Esophagus muscularis mucosa (tissue), 4 donors: ENCODE results near the gene ARHGAP4.

Source experiments
- EP300 ChIP-seq: sonication (generic); formaldehyde crosslinking; IDR thresholded peaks from one replicate; pipeline ENCODE4 v1.6.1; 2017; ENCODE audit warnings: antibody characterized with exemption
- POLR2A ChIP-seq: fragments of 450-650 bp; IDR thresholded peaks from one replicate; pipeline ENCODE4 v1.6.1; 2017; ENCODE audit warnings: antibody characterized with exemption, moderate library complexity, mild to moderate bottlenecking, low read depth
- POLR2AphosphoS5 ChIP-seq, 2 donors: sonication (generic); formaldehyde crosslinking; IDR thresholded peaks; one replicate each; pipeline ENCODE4 v1.6.1; 2017; ENCODE audit warnings: antibody characterized with exemption in 2 of 2
- TF ChIP-seq, protein P1 (sequence below), 3 experiments: fragments of 200-600 bp in 2 of 3; fragments of 450-650 bp in 1 of 3; sonication (generic) in 2 of 3; IDR thresholded peaks; one replicate each; pipeline ENCODE4 v1.5.1; 2017 to 2019; ENCODE audit warnings: antibody characterized with exemption in 3 of 3, mild to moderate bottlenecking in 2 of 3, moderate library complexity in 1 of 3

DNA sequence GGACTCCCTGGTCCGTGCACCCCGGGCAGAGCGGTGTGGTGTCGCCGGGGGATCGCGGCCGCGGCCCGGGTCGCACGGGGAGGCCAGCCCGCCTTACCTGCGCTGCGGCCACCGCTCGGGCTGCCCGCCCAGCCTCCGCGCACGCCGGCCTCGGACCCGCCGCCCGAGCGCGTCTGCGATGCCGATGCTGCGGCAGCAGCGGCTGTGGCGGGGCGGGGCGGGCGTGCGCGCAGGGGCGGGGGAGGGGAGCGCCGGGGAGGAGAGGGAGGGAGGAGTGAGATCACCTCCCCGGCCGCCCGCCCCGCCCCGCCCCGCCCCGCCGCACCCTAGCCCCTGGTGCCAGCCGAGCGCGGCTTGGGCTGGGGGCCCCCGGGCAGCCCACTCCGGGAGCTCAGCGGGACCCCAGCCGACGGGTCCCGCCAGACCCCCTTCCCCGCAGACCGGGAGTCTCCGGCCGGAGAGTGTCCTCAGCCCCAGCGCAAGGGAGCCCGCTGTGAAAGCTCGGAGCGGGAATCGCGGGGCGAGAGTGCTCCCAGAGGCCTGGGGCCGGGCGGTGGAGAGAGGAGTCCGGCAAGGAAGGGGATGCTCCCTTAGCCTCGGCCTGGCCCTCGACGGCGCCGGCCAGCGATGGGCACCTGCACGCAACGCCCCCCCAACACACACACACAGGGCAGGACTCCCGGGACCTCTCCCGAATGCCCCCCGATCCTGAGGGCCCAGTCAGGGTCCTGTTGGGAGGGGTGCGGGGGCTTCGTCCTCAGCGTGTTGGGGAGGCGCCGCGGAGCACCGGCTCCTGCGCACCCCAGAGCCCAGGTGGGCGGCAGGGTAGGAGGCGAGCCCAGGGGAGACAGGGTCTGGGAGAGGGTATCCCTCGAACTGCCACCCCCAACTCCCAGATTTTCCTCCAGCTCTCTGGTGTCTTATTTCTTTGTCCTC, 39.8 kb downstream of the ARHGAP4 start, which contains the start of gene L1CAM:
- TF ChIP-seq POLR2A (no peak), EP300 (no peak), POLR2AphosphoS5 (IDR thresholded peaks at IDR 0.05) (no peak)
- TF ChIP-seq, protein P1, sequence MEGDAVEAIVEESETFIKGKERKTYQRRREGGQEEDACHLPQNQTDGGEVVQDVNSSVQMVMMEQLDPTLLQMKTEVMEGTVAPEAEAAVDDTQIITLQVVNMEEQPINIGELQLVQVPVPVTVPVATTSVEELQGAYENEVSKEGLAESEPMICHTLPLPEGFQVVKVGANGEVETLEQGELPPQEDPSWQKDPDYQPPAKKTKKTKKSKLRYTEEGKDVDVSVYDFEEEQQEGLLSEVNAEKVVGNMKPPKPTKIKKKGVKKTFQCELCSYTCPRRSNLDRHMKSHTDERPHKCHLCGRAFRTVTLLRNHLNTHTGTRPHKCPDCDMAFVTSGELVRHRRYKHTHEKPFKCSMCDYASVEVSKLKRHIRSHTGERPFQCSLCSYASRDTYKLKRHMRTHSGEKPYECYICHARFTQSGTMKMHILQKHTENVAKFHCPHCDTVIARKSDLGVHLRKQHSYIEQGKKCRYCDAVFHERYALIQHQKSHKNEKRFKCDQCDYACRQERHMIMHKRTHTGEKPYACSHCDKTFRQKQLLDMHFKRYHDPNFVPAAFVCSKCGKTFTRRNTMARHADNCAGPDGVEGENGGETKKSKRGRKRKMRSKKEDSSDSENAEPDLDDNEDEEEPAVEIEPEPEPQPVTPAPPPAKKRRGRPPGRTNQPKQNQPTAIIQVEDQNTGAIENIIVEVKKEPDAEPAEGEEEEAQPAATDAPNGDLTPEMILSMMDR (IDR thresholded peaks at IDR 0.05), result no peak
